ENCODE data around the gene MORF4L1.

The MORF4L1 gene

GRCh38 chr15:78923015-78923414, 50.3 kb downstream of the MORF4L1 start:
- Histone ChIP-seq H3K79me2 (ENCODE audit: insufficient read depth, low read length) (no peaks in the 10 kb centered on the region), H3K27me3 (ENCODE audit: insufficient read depth, low read length) (no peaks in the 10 kb centered on the region), H3K9me3 (ENCODE audit: low read length) (no peaks in the 10 kb centered on the region), H4K20me1 (ENCODE audit: insufficient read depth, low read length) (no peaks in the 10 kb centered on the region), H3K4me2 (ENCODE audit: low read length) (no peak overlapping the region), H3K4me1 (ENCODE audit: insufficient read depth, low read length, severe bottlenecking) (peaks cover 29% of the 10 kb centered on the region), H3K9me2 (ENCODE audit: low read depth, low read length) (no peaks in the 10 kb centered on the region), H3K4me3 (ENCODE audit: low read depth, low read length, poor library complexity, severe bottlenecking) (no peak overlapping the region), H3K9ac (ENCODE audit: low read length) (no peak overlapping the region), H2AFZ (ENCODE audit: low read length) (no peak overlapping the region), H3K36me3 (ENCODE audit: insufficient read depth, low read length) (peaks cover 83% of the 10 kb centered on the region), H3F3A (ENCODE audit: insufficient read depth, low read length) (no peaks in the 10 kb centered on the region), H3K27ac (ENCODE audit: low read depth, low read length, poor library complexity, severe bottlenecking) (no peak overlapping the region)
- TF ChIP-seq, protein P1, sequence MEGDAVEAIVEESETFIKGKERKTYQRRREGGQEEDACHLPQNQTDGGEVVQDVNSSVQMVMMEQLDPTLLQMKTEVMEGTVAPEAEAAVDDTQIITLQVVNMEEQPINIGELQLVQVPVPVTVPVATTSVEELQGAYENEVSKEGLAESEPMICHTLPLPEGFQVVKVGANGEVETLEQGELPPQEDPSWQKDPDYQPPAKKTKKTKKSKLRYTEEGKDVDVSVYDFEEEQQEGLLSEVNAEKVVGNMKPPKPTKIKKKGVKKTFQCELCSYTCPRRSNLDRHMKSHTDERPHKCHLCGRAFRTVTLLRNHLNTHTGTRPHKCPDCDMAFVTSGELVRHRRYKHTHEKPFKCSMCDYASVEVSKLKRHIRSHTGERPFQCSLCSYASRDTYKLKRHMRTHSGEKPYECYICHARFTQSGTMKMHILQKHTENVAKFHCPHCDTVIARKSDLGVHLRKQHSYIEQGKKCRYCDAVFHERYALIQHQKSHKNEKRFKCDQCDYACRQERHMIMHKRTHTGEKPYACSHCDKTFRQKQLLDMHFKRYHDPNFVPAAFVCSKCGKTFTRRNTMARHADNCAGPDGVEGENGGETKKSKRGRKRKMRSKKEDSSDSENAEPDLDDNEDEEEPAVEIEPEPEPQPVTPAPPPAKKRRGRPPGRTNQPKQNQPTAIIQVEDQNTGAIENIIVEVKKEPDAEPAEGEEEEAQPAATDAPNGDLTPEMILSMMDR (IDR thresholded peaks at IDR 0.05; ENCODE audit: low read length) = no peak
- no peak for TF ChIP-seq EZH2 (IDR thresholded peaks at IDR 0.05; ENCODE audit: borderline replicate concordance, low read length)

DNA sequence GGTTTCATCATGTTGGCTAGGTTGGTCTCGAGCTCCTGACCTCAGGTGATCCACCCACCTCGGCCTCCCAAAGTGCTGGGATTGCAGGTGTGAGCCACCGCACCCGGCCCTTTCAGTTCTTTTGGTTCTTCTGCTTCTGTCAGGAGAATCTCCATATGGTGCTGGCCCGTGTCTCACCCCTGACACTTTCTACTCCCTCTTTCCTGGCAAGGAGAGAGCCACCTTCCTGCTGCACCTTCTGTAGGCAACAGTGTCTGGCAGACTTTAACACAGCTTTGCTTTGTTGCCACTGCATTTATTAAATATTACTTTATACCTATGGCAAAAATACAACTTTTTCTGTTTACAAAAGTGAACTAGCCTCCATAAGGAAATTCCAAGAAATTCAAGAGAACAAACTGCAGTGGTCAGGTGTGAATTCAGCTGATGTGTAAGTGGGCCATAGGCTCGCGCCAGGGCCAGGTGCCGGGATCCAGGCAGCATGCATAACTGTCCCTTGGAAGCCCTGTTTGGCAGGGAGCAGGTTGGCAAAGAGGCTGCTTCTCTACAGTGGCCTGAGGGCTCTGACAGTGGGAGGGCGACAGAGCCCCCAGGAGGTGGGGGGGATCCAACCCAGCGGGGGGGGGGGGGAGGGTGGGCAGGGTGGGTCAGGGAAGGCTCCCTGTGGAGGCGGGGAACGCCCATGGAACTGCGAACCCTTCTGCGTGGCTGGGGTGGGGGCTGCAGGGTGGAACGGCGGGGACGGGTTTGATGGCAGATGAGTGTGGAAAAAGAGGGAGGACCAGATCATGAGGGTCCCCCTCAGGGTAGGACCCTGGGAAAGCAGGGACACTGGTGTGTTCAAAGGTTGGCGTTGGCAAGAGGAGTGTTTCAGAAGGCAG, 51.0 kb downstream of the MORF4L1 start:
- Histone ChIP-seq H3K9me2 (ENCODE audit: low read depth, low read length) (no peaks in the 10 kb centered on the region), H3K4me3 (ENCODE audit: low read depth, low read length, poor library complexity, severe bottlenecking) (no peak overlapping the region), H3K9ac (ENCODE audit: low read length) (no peak overlapping the region), H2AFZ (ENCODE audit: low read length) (no peak overlapping the region), H3K27ac (ENCODE audit: low read depth, low read length, poor library complexity, severe bottlenecking) (no peak overlapping the region), H4K20me1 (ENCODE audit: insufficient read depth, low read length) (no peaks in the 10 kb centered on the region), H3K4me2 (ENCODE audit: low read length) (no peak overlapping the region), H3K9me3 (ENCODE audit: low read length) (no peaks in the 10 kb centered on the region), H3K36me3 (ENCODE audit: insufficient read depth, low read length) (peaks cover 78% of the 10 kb centered on the region), H3K4me1 (ENCODE audit: insufficient read depth, low read length, severe bottlenecking) (peaks cover 29% of the 10 kb centered on the region), H3K79me2 (ENCODE audit: insufficient read depth, low read length) (no peaks in the 10 kb centered on the region), H3F3A (ENCODE audit: insufficient read depth, low read length) (no peaks in the 10 kb centered on the region), H3K27me3 (ENCODE audit: insufficient read depth, low read length) (no peaks in the 10 kb centered on the region)
- TF ChIP-seq, protein P1 (IDR thresholded peaks at IDR 0.05; ENCODE audit: low read length) = no peak
- TF ChIP-seq EZH2 (IDR thresholded peaks at IDR 0.05; ENCODE audit: borderline replicate concordance, low read length) = no peak

- no peaks in the 10 kb centered on the region for H3K79me2 ChIP-seq (ENCODE audit: insufficient read depth, low read length)
- H3K27me3 ChIP-seq (ENCODE audit: insufficient read depth, low read length) = no peaks in the 10 kb centered on the region
- H3F3A ChIP-seq (ENCODE audit: insufficient read depth, low read length) = no peaks in the 10 kb centered on the region
- peaks cover 64% of the 10 kb centered on the region for H3K36me3 ChIP-seq (ENCODE audit: insufficient read depth, low read length)
- H3K4me2 ChIP-seq (ENCODE audit: low read length) = no peak overlapping the region
- H2AFZ ChIP-seq (ENCODE audit: low read length) = no peak overlapping the region
- H3K9me2 ChIP-seq (ENCODE audit: low read depth, low read length) = no peaks in the 10 kb centered on the region
- H3K27ac ChIP-seq (ENCODE audit: low read depth, low read length, poor library complexity, severe bottlenecking) = peak overlapping the region; percentile 10
- H4K20me1 ChIP-seq (ENCODE audit: insufficient read depth, low read length) = no peaks in the 10 kb centered on the region
- no peak overlapping the region for H3K4me3 ChIP-seq (ENCODE audit: low read depth, low read length, poor library complexity, severe bottlenecking)
- peaks cover 29% of the 10 kb centered on the region for H3K4me1 ChIP-seq (ENCODE audit: insufficient read depth, low read length, severe bottlenecking)
- H3K9ac ChIP-seq (ENCODE audit: low read length) = no peak overlapping the region
- no peaks in the 10 kb centered on the region for H3K9me3 ChIP-seq (ENCODE audit: low read length)
- TF ChIP-seq EZH2 (IDR thresholded peaks at IDR 0.05; ENCODE audit: borderline replicate concordance, low read length) = no peak
- TF ChIP-seq, protein P1 (IDR thresholded peaks at IDR 0.05; ENCODE audit: low read length) = no peak
Observed at GRCh38 chr15:78925076-78925624, 52.5 kb downstream of the MORF4L1 start.

All from OCI-LY1 (cell line).